ENCODE data around the gene IMP4.

The IMP4 gene

GRCh38 chr2:130335226-130335625 is 7.5 kb upstream of the IMP4 start:
- TF ChIP-seq CTCF (IDR thresholded peaks at IDR 0.05; ENCODE audit: borderline replicate concordance, control extremely low read depth, extremely low read depth, insufficient read depth, missing control alignments): no peak
- in situ Hi-C loops (cut with MboI; ENCODE audit: low sequenced_read_pairs, unreplicated experiment): loop anchor here (10.0 to 25.0 kb wide), 2 partner anchors 148 to 400 kb away; partner anchors contain the start of genes MZT2B, SMPD4 and TUBA3E
- no peak for DNase-seq (ENCODE audit: low spot score)

- in situ Hi-C loops (cut with MboI; ENCODE audit: low sequenced_read_pairs, unreplicated experiment): loop anchor here (10.0 to 25.0 kb wide), 2 partner anchors 149 to 402 kb away; partner anchors contain the start of genes MZT2B, SMPD4 and TUBA3E
- DNase-seq (ENCODE audit: low spot score): no peak
- no peak for TF ChIP-seq CTCF (IDR thresholded peaks at IDR 0.05; ENCODE audit: borderline replicate concordance, control extremely low read depth, extremely low read depth, insufficient read depth, missing control alignments)
These were observed 6.4 kb upstream of the IMP4 start for GRCh38 chr2:130336150-130336876.

- DNase-seq (ENCODE audit: low spot score): peak; percentile 88
- no peak for TF ChIP-seq CTCF (IDR thresholded peaks at IDR 0.05; ENCODE audit: borderline replicate concordance, control extremely low read depth, extremely low read depth, insufficient read depth, missing control alignments)
- in situ Hi-C loops (cut with MboI; ENCODE audit: low sequenced_read_pairs, unreplicated experiment): loop anchor here (10.0 to 25.0 kb wide), 2 partner anchors 150 to 402 kb away; partner anchors contain the start of genes MZT2B, SMPD4 and TUBA3E
These were observed 5.6 kb upstream of the IMP4 start for GRCh38 chr2:130336877-130337734.

- in situ Hi-C loops (cut with MboI; ENCODE audit: low sequenced_read_pairs, unreplicated experiment): loop anchor here (10.0 to 25.0 kb wide), 2 partner anchors 151 to 403 kb away; partner anchors contain the start of genes MZT2B, SMPD4 and TUBA3E
- TF ChIP-seq CTCF (IDR thresholded peaks at IDR 0.05; ENCODE audit: borderline replicate concordance, control extremely low read depth, extremely low read depth, insufficient read depth, missing control alignments): no peak
- DNase-seq (ENCODE audit: low spot score): no peak
These were observed 4.9 kb upstream of the IMP4 start for GRCh38 chr2:130337735-130338325.

GRCh38 chr2:130338793-130339345 is 3.8 kb upstream of the IMP4 start:
- DNase-seq (ENCODE audit: low spot score): no peak
- TF ChIP-seq CTCF (IDR thresholded peaks at IDR 0.05; ENCODE audit: borderline replicate concordance, control extremely low read depth, extremely low read depth, insufficient read depth, missing control alignments): no peak
- in situ Hi-C loops (cut with MboI; ENCODE audit: low sequenced_read_pairs, unreplicated experiment): loop anchor here (10.0 to 25.0 kb wide), 2 partner anchors 152 to 404 kb away; partner anchors contain the start of genes MZT2B, SMPD4 and TUBA3E

Measured in GM13976 (cell line).